Mesothelial cell of epicardium (in vitro differentiated cells): ENCODE results near the gene FCRL2. TPM values are rescaled to one million over a fixed set of nuclear protein-coding genes. Genes with fewer than 3 reads are reported as not detected.

Experiments
- DNase-seq, 2 experiments: peaks; one replicate each; pipeline ENCODE4 v3.0.0; 2021; ENCODE audit warnings: low spot score in 2 of 2; ENCODE audit not compliant: unreplicated experiment in 2 of 2
- H3K27ac Mint-ChIP-seq: 2 replicates; pipeline ENCODE4 v1.8.0; 2021; ENCODE audit warnings: mixed read lengths
- H3K27me3 Mint-ChIP-seq: 2 replicates; pipeline ENCODE4 v1.8.0; 2021; ENCODE audit warnings: low read depth, mixed read lengths
- H3K36me3 Mint-ChIP-seq: 2 replicates; pipeline ENCODE4 v1.8.0; 2021; ENCODE audit warnings: mixed read lengths
- H3K4me1 Mint-ChIP-seq: 2 replicates; pipeline ENCODE4 v1.8.0; 2021; ENCODE audit warnings: mixed read lengths
- H3K4me3 Mint-ChIP-seq: 2 replicates; pipeline ENCODE4 v1.8.0; 2021; ENCODE audit warnings: mild to moderate bottlenecking, moderate library complexity, mixed read lengths
- H3K9me3 Mint-ChIP-seq: 2 replicates; pipeline ENCODE4 v1.8.0; 2021; ENCODE audit warnings: mixed read lengths
- CTCF ChIP-seq: fragments of 200-600 bp; sonication (generic); IDR thresholded peaks from one replicate; pipeline ENCODE4 v1.5.0; 2021; ENCODE audit warnings: antibody characterized with exemption; ENCODE audit not compliant: unreplicated experiment
- total RNA-seq: library from RNA; stranded (reverse); gene quantifications from 3 replicates; pipeline ENCODE4 v1.2.1, GENCODE V29; 2021

FCRL2 gene
- not detected in 3 replicates for total RNA-seq

GRCh38 chr1:157776971-157777391, at the start of gene FCRL2:
FCRL2 (minus strand) TSS chr1:157777132; CDS start chr1:157777073, 59 bp downstream.
- Mint-ChIP-seq H3K9me3 (no peaks in the 10 kb centered on the region), H3K27ac (no peak within 1 kb of the TSS), H3K27me3 (peaks cover 25% of the 10 kb centered on the region), H3K4me1 (no peaks in the 10 kb centered on the region), H3K4me3 (no peak within 1 kb of the TSS), H3K36me3 (no peaks in the 10 kb centered on the region)
- DNase-seq, result no peak
- no peak for TF ChIP-seq CTCF

- H3K36me3 Mint-ChIP-seq, result no peaks in the 10 kb centered on the region
- H3K4me3 Mint-ChIP-seq, result no peak overlapping the region
- no peaks in the 10 kb centered on the region for H3K4me1 Mint-ChIP-seq
- no peak for TF ChIP-seq CTCF
- H3K9me3 Mint-ChIP-seq, result peaks cover 3% of the 10 kb centered on the region
- peaks cover 21% of the 10 kb centered on the region for H3K27me3 Mint-ChIP-seq
- DNase-seq, result no peak
- no peak overlapping the region for H3K27ac Mint-ChIP-seq
These were observed 43.4 kb upstream of the FCRL2 start for GRCh38 chr1:157820299-157820698.

- peaks cover 21% of the 10 kb centered on the region for H3K27me3 Mint-ChIP-seq
- H3K4me1 Mint-ChIP-seq, result no peaks in the 10 kb centered on the region
These were observed 43.0 kb upstream of the FCRL2 start, which contains the start of gene FCRL1 for GRCh38 chr1:157819896-157820295. FCRL1 (minus strand) TSS chr1:157820120; CDS start chr1:157820037, 83 bp downstream.

GRCh38 chr1:157819215-157819614, 42.3 kb upstream of the FCRL2 start:
- H3K36me3 Mint-ChIP-seq, result no peaks in the 10 kb centered on the region
- DNase-seq, result no peak
- H3K27ac Mint-ChIP-seq, result no peak overlapping the region
- TF ChIP-seq CTCF, result no peak
- H3K27me3 Mint-ChIP-seq, result peaks cover 20% of the 10 kb centered on the region
- no peak overlapping the region for H3K4me3 Mint-ChIP-seq
- H3K9me3 Mint-ChIP-seq, result peaks cover 8% of the 10 kb centered on the region
- H3K4me1 Mint-ChIP-seq, result no peaks in the 10 kb centered on the region

More at GRCh38 chr1:157819896-157820295, 43.0 kb upstream of the FCRL2 start, which contains the start of gene FCRL1:
- no peak within 1 kb of the TSS for H3K4me3 Mint-ChIP-seq
- peaks cover 4% of the 10 kb centered on the region for H3K9me3 Mint-ChIP-seq
- no peaks in the 10 kb centered on the region for H3K36me3 Mint-ChIP-seq
- no peak for TF ChIP-seq CTCF
- H3K27ac Mint-ChIP-seq, result no peak within 1 kb of the TSS
- DNase-seq, result no peak

GRCh38 chr1:157813269-157813668, 36.3 kb upstream of the FCRL2 start:
- H3K9me3 Mint-ChIP-seq, result peaks cover 26% of the 10 kb centered on the region
- DNase-seq, result no peak
- no peak overlapping the region for H3K27ac Mint-ChIP-seq
- peaks cover 17% of the 10 kb centered on the region for H3K27me3 Mint-ChIP-seq
- H3K4me1 Mint-ChIP-seq, result no peaks in the 10 kb centered on the region
- H3K4me3 Mint-ChIP-seq, result no peak overlapping the region
- H3K36me3 Mint-ChIP-seq, result no peaks in the 10 kb centered on the region
- no peak for TF ChIP-seq CTCF
